Activated CD4-positive, alpha-beta T cell treated with anti-CD3 and anti-CD28 coated beads for 1 hour (primary cell): ENCODE measurements around the gene PAQR8.

ENCODE experiments used
- DNase-seq: peaks from one replicate; pipeline ENCODE4 v3.0.0-alpha.2; 2020

PAQR8 gene

GRCh38 chr6:52351879-52352238, 10.1 kb upstream of the PAQR8 start:
- DNase-seq, result no peak

- DNase-seq, result no peak
These were observed 9.5 kb upstream of the PAQR8 start for GRCh38 chr6:52352239-52353018.

- DNase-seq, result no peak
These were observed 5.9 kb upstream of the PAQR8 start for GRCh38 chr6:52356017-52356416.

- DNase-seq, result no peak
These were observed 2.5 kb upstream of the PAQR8 start for GRCh38 chr6:52359403-52359802.

GRCh38 chr6:52360028-52360427, 1.9 kb upstream of the PAQR8 start:
- no peak for DNase-seq

GRCh38 chr6:52360601-52361413, 1.1 kb upstream of the PAQR8 start:
- DNase-seq, result no peak

- DNase-seq, result no peak
These were observed 472 bp upstream of the PAQR8 start for GRCh38 chr6:52361414-52361944.

- DNase-seq, result no peak
These were observed 684 bp downstream of the PAQR8 start for GRCh38 chr6:52362443-52363227.

GRCh38 chr6:52363228-52363867, 1.4 kb downstream of the PAQR8 start:
- DNase-seq, result no peak

GRCh38 chr6:52364480-52365166, 2.7 kb downstream of the PAQR8 start:
- no peak for DNase-seq

GRCh38 chr6:52365317-52365716, 3.4 kb downstream of the PAQR8 start:
- DNase-seq, result no peak

GRCh38 chr6:52365866-52366540, 4.1 kb downstream of the PAQR8 start:
- DNase-seq, result no peak

GRCh38 chr6:52368002-52368401, 6.1 kb downstream of the PAQR8 start:
- DNase-seq, result no peak

GRCh38 chr6:52369234-52369633, 7.3 kb downstream of the PAQR8 start:
- DNase-seq, result no peak

GRCh38 chr6:52371656-52372191, 9.8 kb downstream of the PAQR8 start:
- no peak for DNase-seq

- no peak for DNase-seq
These were observed 11.3 kb downstream of the PAQR8 start for GRCh38 chr6:52373151-52373690.

- no peak for DNase-seq
These were observed 12.3 kb downstream of the PAQR8 start for GRCh38 chr6:52374247-52374646.

- DNase-seq, result no peak
These were observed 14.0 kb downstream of the PAQR8 start for GRCh38 chr6:52375780-52376556.

- DNase-seq, result no peak
These were observed 14.8 kb downstream of the PAQR8 start for GRCh38 chr6:52376763-52377162.
